HL-60 (cell line): ENCODE measurements around the gene ATP6V1C2.
"Not testable (repeated sequence)": the region's sequence is repeated elsewhere in the genome, so short reads cannot be mapped to it uniquely, and the experiment has no call there.

ENCODE experiments used
- DNase-seq, 2 experiments: peaks; one replicate each; pipeline ENCODE4 v3.0.0-alpha.2; 2010 to 2020; ENCODE audit warnings: low read depth in 1 of 2, low spot score in 1 of 2
- H3K27ac ChIP-seq: fragments of 250-450 bp; sonication (Bioruptor Pico); replicated peaks from 2 replicates; pipeline ENCODE4 v1.5.1; 2020; ENCODE audit warnings: mild to moderate bottlenecking, moderate library complexity
- H3K27me3 ChIP-seq: fragments of 250-450 bp; sonication (Bioruptor Pico); 2 replicates; pipeline ENCODE4 v1.5.1; 2021; ENCODE audit warnings: mild to moderate bottlenecking, moderate library complexity; ENCODE audit not compliant: insufficient read depth, poor library complexity, severe bottlenecking
- H3K4me3 ChIP-seq: replicated peaks from 2 replicates; pipeline ENCODE4 v1.5.1; 2011; ENCODE audit warnings: mild to moderate bottlenecking, control low read depth, low read length; ENCODE audit not compliant: insufficient read depth
- GABPA ChIP-seq: IDR thresholded peaks from 2 replicates; pipeline ENCODE4 v1.6.1; 2012; ENCODE audit warnings: low read depth
- POLR2AphosphoS5 ChIP-seq: IDR thresholded peaks from 2 replicates; pipeline ENCODE4 v1.6.1; 2012; ENCODE audit warnings: low read depth
- SPI1 ChIP-seq: IDR thresholded peaks from 2 replicates; pipeline ENCODE4 v1.6.1; 2012; ENCODE audit warnings: low read depth, mild to moderate bottlenecking, borderline replicate concordance
- TF ChIP-seq, protein P1 (sequence below): IDR thresholded peaks from 2 replicates; pipeline ENCODE4 v1.6.1; 2012; ENCODE audit warnings: low read depth; ENCODE audit not compliant: insufficient replicate concordance
- TF ChIP-seq, protein P2 (sequence below): IDR thresholded peaks from one replicate; pipeline ENCODE4 v1.5.1; 2011; ENCODE audit warnings: low read length, control low read depth, inconsistent platforms; ENCODE audit not compliant: insufficient read depth

ATP6V1C2 gene

DNA sequence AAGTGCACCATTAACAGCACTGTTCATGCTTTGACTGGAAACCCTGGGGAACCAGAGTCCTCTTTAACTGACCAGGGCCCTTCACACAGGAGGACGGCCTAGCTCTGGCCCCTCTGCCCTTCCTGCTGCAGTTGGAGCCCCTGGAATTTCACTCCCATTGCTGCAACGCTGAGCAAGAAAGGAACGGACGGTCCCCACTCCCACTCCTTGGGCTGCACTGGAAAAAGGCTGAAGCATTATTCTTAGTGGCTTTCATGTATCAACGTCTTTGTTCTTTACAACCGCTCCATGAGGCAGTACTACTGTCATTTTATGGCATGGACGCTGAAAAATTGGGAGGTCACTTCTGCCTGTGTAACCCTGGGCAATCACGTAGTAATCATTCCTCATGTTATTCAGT is 81.2 kb downstream of the ATP6V1C2 start:
- DNase-seq = no peak

DNA sequence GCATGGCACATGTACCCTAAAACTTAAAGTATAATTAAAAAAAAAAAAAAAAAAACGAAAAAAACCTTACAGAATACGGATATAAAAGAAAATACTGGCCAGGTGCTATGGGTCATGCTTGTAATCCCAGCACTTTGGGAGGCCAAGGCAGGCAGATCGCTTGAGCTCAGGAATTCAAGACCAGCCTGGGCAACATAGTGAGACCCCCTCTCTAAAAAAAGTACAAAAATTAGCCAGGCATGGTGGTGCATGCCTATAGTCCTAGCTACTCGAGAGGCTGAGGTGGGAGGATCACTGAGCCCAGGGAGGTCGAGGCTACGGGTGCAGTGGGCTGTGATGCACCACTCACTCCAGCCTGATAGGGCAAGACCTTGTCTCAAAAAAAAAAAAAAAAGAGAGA is 84.6 kb downstream of the ATP6V1C2 start:
- DNase-seq, H3K4me3 ChIP-seq, H3K27ac ChIP-seq, H3K27me3 ChIP-seq: not testable (repeated sequence)

More for the DNA sequence above, 81.2 kb downstream of the ATP6V1C2 start:
- Histone ChIP-seq H3K4me3 (no peak overlapping the region), H3K27me3 (no peaks in the 10 kb centered on the region), H3K27ac (no peak overlapping the region)
- TF ChIP-seq GABPA = no peak
- TF ChIP-seq, protein P1, sequence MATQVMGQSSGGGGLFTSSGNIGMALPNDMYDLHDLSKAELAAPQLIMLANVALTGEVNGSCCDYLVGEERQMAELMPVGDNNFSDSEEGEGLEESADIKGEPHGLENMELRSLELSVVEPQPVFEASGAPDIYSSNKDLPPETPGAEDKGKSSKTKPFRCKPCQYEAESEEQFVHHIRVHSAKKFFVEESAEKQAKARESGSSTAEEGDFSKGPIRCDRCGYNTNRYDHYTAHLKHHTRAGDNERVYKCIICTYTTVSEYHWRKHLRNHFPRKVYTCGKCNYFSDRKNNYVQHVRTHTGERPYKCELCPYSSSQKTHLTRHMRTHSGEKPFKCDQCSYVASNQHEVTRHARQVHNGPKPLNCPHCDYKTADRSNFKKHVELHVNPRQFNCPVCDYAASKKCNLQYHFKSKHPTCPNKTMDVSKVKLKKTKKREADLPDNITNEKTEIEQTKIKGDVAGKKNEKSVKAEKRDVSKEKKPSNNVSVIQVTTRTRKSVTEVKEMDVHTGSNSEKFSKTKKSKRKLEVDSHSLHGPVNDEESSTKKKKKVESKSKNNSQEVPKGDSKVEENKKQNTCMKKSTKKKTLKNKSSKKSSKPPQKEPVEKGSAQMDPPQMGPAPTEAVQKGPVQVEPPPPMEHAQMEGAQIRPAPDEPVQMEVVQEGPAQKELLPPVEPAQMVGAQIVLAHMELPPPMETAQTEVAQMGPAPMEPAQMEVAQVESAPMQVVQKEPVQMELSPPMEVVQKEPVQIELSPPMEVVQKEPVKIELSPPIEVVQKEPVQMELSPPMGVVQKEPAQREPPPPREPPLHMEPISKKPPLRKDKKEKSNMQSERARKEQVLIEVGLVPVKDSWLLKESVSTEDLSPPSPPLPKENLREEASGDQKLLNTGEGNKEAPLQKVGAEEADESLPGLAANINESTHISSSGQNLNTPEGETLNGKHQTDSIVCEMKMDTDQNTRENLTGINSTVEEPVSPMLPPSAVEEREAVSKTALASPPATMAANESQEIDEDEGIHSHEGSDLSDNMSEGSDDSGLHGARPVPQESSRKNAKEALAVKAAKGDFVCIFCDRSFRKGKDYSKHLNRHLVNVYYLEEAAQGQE = no peak
- TF ChIP-seq, protein P2, sequence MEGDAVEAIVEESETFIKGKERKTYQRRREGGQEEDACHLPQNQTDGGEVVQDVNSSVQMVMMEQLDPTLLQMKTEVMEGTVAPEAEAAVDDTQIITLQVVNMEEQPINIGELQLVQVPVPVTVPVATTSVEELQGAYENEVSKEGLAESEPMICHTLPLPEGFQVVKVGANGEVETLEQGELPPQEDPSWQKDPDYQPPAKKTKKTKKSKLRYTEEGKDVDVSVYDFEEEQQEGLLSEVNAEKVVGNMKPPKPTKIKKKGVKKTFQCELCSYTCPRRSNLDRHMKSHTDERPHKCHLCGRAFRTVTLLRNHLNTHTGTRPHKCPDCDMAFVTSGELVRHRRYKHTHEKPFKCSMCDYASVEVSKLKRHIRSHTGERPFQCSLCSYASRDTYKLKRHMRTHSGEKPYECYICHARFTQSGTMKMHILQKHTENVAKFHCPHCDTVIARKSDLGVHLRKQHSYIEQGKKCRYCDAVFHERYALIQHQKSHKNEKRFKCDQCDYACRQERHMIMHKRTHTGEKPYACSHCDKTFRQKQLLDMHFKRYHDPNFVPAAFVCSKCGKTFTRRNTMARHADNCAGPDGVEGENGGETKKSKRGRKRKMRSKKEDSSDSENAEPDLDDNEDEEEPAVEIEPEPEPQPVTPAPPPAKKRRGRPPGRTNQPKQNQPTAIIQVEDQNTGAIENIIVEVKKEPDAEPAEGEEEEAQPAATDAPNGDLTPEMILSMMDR = no peak
- TF ChIP-seq POLR2AphosphoS5 = no peak
- TF ChIP-seq SPI1 = no peak

DNA sequence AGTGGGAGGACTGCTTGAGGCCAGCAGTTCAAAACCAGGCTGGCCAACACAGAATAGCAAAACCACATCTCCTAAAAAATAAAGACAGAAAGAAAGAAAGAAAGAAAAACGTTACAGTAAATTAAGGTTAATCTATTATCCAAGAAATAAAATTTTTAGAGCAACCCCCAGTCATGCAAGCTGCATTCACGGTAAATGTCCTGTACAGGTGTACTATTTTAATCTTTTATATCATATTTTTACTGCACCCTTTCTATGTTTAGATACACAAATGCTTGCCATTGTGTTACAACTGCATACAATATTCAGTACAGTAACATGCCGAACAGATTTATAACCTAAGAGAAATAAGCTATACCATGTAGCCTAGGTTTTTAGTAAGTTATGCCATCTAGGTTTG is 85.1 kb downstream of the ATP6V1C2 start:
- TF ChIP-seq POLR2AphosphoS5 = no peak
- Histone ChIP-seq H3K27me3 (no peaks in the 10 kb centered on the region), H3K4me3 (no peak overlapping the region), H3K27ac (no peak overlapping the region)
- no peak for DNase-seq

DNA sequence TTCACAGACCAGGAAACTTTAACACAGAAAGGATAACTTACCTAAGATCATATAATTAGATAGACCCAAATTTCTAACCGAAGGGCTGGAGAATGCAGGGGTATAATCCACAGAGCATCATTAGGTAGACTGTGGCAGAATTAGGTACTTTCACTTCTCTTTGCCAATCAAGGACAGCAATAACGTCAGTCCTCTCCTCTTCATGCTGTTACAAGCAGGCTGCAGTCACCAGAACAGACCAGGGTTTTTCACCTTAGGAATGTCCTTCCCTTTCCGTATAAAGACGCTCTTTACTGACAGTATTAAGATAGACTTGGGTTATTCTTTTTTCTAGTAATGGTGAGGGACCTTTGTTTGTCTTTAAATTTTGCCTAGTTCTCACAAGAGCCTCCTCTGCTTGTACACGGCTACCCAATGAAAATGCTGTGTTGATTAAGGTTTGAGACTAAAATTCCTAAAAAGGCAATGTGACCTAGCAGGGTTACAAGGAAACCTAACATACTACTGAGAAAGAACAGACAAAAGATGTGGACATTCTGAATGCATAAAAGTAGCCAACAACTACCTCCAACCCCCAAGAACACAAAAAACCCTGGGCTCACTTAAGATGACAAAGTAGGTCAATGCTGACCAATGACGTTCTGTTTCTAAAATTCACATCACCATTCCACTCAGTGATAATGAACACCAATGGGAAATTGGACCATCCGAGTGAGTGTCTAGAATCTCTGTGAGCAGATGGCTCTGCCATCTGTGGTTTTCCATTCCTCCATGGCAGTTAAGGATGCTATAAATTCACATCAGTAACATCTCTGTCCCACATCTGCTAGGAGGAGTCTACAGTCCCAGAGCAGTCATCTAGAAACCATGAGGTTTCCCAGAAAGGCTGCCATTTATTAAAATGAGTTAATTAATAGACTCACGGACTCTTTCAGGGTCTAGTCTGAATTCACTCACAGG is 89.1 kb downstream of the ATP6V1C2 start:
- TF ChIP-seq POLR2AphosphoS5 (no peak), GABPA (no peak), SPI1 (no peak)
- TF ChIP-seq, protein P1 = no peak
- TF ChIP-seq, protein P2 = no peak
- H3K4me3 ChIP-seq = peak overlapping the region; percentile 76
- no peak for DNase-seq
- no peak overlapping the region for H3K27ac ChIP-seq
- H3K27me3 ChIP-seq = no peaks in the 10 kb centered on the region
